PFSK-1 (cell line): ENCODE results near the gene FUT4.

ENCODE experiments used
- POLR2AphosphoS5 ChIP-seq: IDR thresholded peaks from 2 replicates; pipeline ENCODE4 v1.6.1; 2012; ENCODE audit warnings: low read depth, mild to moderate bottlenecking, control low read depth, low read length, moderate library complexity
- SIN3A ChIP-seq: IDR thresholded peaks from 2 replicates; pipeline ENCODE4 v1.6.1; 2012; ENCODE audit warnings: mild to moderate bottlenecking, low read length, moderate library complexity, borderline replicate concordance; ENCODE audit not compliant: insufficient read depth
- TAF1 ChIP-seq: IDR thresholded peaks from 2 replicates; pipeline ENCODE4 v1.6.1; 2012; ENCODE audit warnings: low read length, control low read depth, borderline replicate concordance; ENCODE audit not compliant: insufficient read depth
- TF ChIP-seq, protein P1 (sequence below), 2 experiments: IDR thresholded peaks; 2 replicates each; pipeline versions ENCODE4 v1.6.1 to v1.8.0; 2011 to 2012; ENCODE audit warnings: low read depth in 2 of 2, low read length in 2 of 2, control low read depth in 1 of 2, inconsistent platforms in 1 of 2, mild to moderate bottlenecking in 1 of 2, moderate library complexity in 1 of 2; ENCODE audit not compliant: insufficient read depth in 1 of 2

DNA sequence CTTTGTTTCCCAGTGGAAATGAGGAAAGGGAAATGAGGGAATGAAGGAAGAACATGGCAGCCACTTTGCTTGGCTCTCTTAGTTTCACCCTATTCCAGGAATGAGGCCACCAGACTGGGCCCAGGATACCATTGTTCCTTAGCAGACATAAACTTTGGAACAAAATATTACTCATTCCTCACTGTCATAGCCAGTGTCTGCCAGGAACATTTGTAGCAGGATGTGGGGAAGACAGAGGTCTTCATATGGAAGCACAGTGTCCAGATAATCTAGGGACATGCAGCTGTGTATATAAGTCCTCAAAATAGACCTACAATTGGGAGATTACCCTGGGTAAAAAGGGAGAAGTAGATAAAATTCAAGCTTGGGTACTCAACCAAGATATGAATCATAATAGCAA, 15.2 kb upstream of the FUT4 start:
- no peak for TF ChIP-seq SIN3A
- no peak for TF ChIP-seq POLR2AphosphoS5
- TF ChIP-seq, protein P1, sequence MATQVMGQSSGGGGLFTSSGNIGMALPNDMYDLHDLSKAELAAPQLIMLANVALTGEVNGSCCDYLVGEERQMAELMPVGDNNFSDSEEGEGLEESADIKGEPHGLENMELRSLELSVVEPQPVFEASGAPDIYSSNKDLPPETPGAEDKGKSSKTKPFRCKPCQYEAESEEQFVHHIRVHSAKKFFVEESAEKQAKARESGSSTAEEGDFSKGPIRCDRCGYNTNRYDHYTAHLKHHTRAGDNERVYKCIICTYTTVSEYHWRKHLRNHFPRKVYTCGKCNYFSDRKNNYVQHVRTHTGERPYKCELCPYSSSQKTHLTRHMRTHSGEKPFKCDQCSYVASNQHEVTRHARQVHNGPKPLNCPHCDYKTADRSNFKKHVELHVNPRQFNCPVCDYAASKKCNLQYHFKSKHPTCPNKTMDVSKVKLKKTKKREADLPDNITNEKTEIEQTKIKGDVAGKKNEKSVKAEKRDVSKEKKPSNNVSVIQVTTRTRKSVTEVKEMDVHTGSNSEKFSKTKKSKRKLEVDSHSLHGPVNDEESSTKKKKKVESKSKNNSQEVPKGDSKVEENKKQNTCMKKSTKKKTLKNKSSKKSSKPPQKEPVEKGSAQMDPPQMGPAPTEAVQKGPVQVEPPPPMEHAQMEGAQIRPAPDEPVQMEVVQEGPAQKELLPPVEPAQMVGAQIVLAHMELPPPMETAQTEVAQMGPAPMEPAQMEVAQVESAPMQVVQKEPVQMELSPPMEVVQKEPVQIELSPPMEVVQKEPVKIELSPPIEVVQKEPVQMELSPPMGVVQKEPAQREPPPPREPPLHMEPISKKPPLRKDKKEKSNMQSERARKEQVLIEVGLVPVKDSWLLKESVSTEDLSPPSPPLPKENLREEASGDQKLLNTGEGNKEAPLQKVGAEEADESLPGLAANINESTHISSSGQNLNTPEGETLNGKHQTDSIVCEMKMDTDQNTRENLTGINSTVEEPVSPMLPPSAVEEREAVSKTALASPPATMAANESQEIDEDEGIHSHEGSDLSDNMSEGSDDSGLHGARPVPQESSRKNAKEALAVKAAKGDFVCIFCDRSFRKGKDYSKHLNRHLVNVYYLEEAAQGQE (IDR thresholded peaks at IDR 0.05; ENCODE audit: insufficient read depth in 1 of 2, low read depth in 2 of 2, low read length in 2 of 2), result no peak
- no peak for TF ChIP-seq TAF1
